ENCODE data around the gene ROBO1. TPM values are rescaled to one million over a fixed set of nuclear protein-coding genes. Genes with fewer than 3 reads are reported as not detected.

ROBO1 gene
- total RNA-seq, 3 donors from 2014 or later = 12.7 to 50.7 (median 23.6) TPM

- no peaks in the 10 kb centered on the region for H3K4me1 ChIP-seq
- H3K4me3 ChIP-seq = no peak overlapping the region
- TF ChIP-seq POLR2AphosphoS5 (IDR thresholded peaks at IDR 0.05) (no peak), CTCF (IDR thresholded peaks at IDR 0.05) (no peak), POLR2A (IDR thresholded peaks at IDR 0.05) (no peak)
- H3K36me3 ChIP-seq = no peaks in the 10 kb centered on the region
- no peaks in the 10 kb centered on the region for H3K27me3 ChIP-seq
- no peak overlapping the region for H3K27ac ChIP-seq
- no peaks in the 10 kb centered on the region for H3K9me3 ChIP-seq
- DNase-seq (ENCODE audit: low spot score in 2 of 2) = no peak
- intact Hi-C loops (cut with DNase I; ENCODE audit: low total_unique reads) = no loop called here
Observed at GRCh38 chr3:79067734-79068133, 700.1 kb downstream of the ROBO1 start.

DNA sequence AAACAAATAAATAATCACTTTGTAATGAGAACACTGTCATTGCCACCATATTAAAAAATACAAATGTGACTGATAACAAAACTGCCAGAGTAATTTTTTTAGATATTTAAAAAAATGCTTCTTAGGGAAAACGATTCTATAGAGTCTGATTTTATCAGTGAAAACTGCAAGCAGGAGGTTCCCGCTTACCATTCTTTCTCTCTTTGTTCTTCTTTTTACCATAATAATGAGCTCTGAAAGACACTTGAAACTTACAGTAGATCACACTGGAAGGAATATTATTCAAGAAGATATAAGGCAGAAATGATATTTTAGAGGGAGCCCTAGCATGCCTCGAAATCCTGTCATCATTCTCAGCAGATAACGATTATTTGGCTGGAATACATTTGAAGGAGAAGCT lies 701.3 kb downstream of the ROBO1 start:
- Histone ChIP-seq H3K9me3 (no peaks in the 10 kb centered on the region), H3K27me3 (no peaks in the 10 kb centered on the region), H3K36me3 (no peaks in the 10 kb centered on the region), H3K4me1 (no peaks in the 10 kb centered on the region), H3K4me3 (no peak overlapping the region), H3K27ac (no peak overlapping the region)
- intact Hi-C loops (cut with DNase I; ENCODE audit: low total_unique reads) = no loop called here
- TF ChIP-seq CTCF (IDR thresholded peaks at IDR 0.05) (no peak), POLR2A (IDR thresholded peaks at IDR 0.05) (no peak), POLR2AphosphoS5 (IDR thresholded peaks at IDR 0.05) (no peak)
- DNase-seq (ENCODE audit: low spot score in 2 of 2) = no peak

DNA sequence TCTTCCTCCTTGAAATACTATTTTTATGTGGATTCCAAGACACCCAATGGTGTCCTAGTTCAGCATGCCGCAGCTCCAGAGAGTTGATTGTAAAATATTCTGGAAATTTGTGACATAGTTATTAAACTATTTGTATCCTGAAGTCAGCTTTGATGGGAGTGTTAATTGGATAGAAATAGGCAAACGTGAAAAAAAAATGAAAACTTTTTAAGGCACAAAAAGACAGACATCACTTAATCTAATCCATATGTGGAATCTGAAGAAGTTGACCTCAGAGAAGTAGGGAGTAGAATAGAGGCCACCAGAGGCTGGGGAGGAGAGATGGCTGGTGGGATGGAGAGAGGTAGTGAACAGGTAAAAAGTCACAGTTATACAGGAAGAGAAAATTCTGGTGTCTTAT lies 704.2 kb downstream of the ROBO1 start:
- H3K36me3 ChIP-seq = no peaks in the 10 kb centered on the region
- intact Hi-C loops (cut with DNase I; ENCODE audit: low total_unique reads) = no loop called here
- no peak overlapping the region for H3K4me3 ChIP-seq
- H3K27me3 ChIP-seq = no peaks in the 10 kb centered on the region
- H3K27ac ChIP-seq = no peak overlapping the region
- no peak for DNase-seq (ENCODE audit: low spot score in 2 of 2)
- no peaks in the 10 kb centered on the region for H3K9me3 ChIP-seq
- no peaks in the 10 kb centered on the region for H3K4me1 ChIP-seq
- no peak for TF ChIP-seq POLR2AphosphoS5 (IDR thresholded peaks at IDR 0.05)
- no peak for TF ChIP-seq POLR2A (IDR thresholded peaks at IDR 0.05)
- no peak for TF ChIP-seq CTCF (IDR thresholded peaks at IDR 0.05)

GRCh38 chr3:79057756-79058155 lies 710.0 kb downstream of the ROBO1 start:
- Histone ChIP-seq H3K4me3 (no peak overlapping the region), H3K4me1 (no peaks in the 10 kb centered on the region), H3K27ac (no peak overlapping the region), H3K27me3 (no peaks in the 10 kb centered on the region), H3K36me3 (no peaks in the 10 kb centered on the region), H3K9me3 (peaks cover under 1 to 13% of the 10 kb centered on the region in 2 donors)
- no peak for TF ChIP-seq POLR2A (IDR thresholded peaks at IDR 0.05)
- DNase-seq (ENCODE audit: low spot score in 2 of 2) = no peak
- intact Hi-C loops (cut with DNase I; ENCODE audit: low total_unique reads) = no loop called here

DNA sequence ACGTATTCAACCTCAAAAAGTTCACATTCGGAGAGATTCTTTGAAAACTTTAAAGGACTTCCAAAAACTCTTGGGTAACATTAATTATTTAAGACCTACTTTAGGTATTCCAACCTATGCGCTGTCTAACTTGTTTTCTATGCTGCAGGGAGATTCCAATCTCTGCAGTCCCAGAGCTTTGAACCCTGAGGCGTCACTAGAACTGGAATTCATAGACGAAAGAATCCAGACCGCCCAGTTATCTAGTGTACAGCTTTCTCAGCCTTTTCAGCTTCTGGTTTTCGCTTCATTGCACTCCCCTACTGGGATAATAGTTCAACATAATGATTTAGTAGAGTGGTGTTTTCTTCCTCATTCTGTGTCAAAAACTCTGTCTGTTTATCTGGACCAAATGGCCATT lies 711.3 kb downstream of the ROBO1 start:
- Histone ChIP-seq H3K4me3 (no peak overlapping the region), H3K36me3 (no peaks in the 10 kb centered on the region), H3K27ac (no peak overlapping the region), H3K27me3 (no peaks in the 10 kb centered on the region), H3K4me1 (no peaks in the 10 kb centered on the region), H3K9me3 (peaks cover 10 to 23% of the 10 kb centered on the region in 2 donors)
- no peak for DNase-seq (ENCODE audit: low spot score in 2 of 2)
- intact Hi-C loops (cut with DNase I; ENCODE audit: low total_unique reads) = no loop called here
- TF ChIP-seq POLR2AphosphoS5 (IDR thresholded peaks at IDR 0.05) (no peak), POLR2A (IDR thresholded peaks at IDR 0.05) (no peak), CTCF (IDR thresholded peaks at IDR 0.05) (no peak)
